HEK293 (cell line): ENCODE results near the gene SERPINH1.

Experiments
- CTCF ChIA-PET: fragments of 350-600 bp; formaldehyde crosslinking; extraction: SDS; loops from one replicate; lab custom pipeline; 2021; ENCODE audit warnings: antibody characterized with exemption; lab: Yijun Ruan, JAX
- POLR2A ChIA-PET: fragments of 300-600 bp; formaldehyde crosslinking; extraction: SDS; loops from one replicate; lab custom pipeline; 2020; ENCODE audit warnings: antibody characterized with exemption, inconsistent platforms; lab: Yijun Ruan, JAX
- H3K27ac ChIP-seq: fragments of 200-500 bp; sonication (Bioruptor generic); 2 replicates; pipeline ENCODE4 v1.5.1; 2014; ENCODE audit warnings: low read depth, low read length, control low read depth, inconsistent platforms; ENCODE audit errors: extremely low read depth
- H3K36me3 ChIP-seq, 2 experiments: fragments of 200-500 bp in 1 of 2; sonication (Bioruptor generic) in 1 of 2; 1 replicate in 1 of 2; 2 replicates in 1 of 2; pipeline ENCODE4 v1.5.1; 2014 to 2017; ENCODE audit warnings: inconsistent platforms in 2 of 2, low read length in 2 of 2; ENCODE audit not compliant: control insufficient read depth in 2 of 2, insufficient read depth in 1 of 2
- H3K4me1 ChIP-seq: fragments of 200-500 bp; sonication (Bioruptor generic); 2 replicates; pipeline ENCODE4 v1.5.1; 2014; ENCODE audit warnings: mild to moderate bottlenecking, low read length, inconsistent platforms; ENCODE audit not compliant: control insufficient read depth, insufficient read depth
- H3K4me3 ChIP-seq: 2 replicates; pipeline ENCODE4 v1.5.1; 2011; ENCODE audit warnings: low read depth, mild to moderate bottlenecking, control low read depth, low read length, moderate library complexity
- H3K9me3 ChIP-seq: fragments of 200-500 bp; sonication (Bioruptor generic); 2 replicates; pipeline ENCODE4 v1.5.1; 2014; ENCODE audit warnings: low read depth, low read length, inconsistent platforms; ENCODE audit not compliant: control insufficient read depth, insufficient read depth
- BCL11B ChIP-seq: fragments of 450-650 bp; formaldehyde crosslinking; IDR thresholded peaks from 2 replicates; pipeline ENCODE4 v1.5.1; 2016; ENCODE audit warnings: low read depth, missing biosample characterization, missing genetic modification characterization
- EGR2 ChIP-seq: fragments of 450-650 bp; formaldehyde crosslinking; IDR thresholded peaks from 2 replicates; pipeline ENCODE4 v1.5.1; 2016; ENCODE audit warnings: low read depth, missing biosample characterization, missing genetic modification characterization
- GLIS1 ChIP-seq: fragments of 450-650 bp; formaldehyde crosslinking; IDR thresholded peaks from 2 replicates; pipeline ENCODE4 v1.5.1; 2016; ENCODE audit warnings: missing biosample characterization, missing genetic modification characterization
- KLF10 ChIP-seq: fragments of 450-650 bp; IDR thresholded peaks from 2 replicates; pipeline ENCODE4 v1.5.1; 2018; ENCODE audit warnings: missing biosample characterization, mild to moderate bottlenecking, missing genetic modification characterization
- KLF17 ChIP-seq: fragments of 450-650 bp; formaldehyde crosslinking; IDR thresholded peaks from 2 replicates; pipeline ENCODE4 v1.5.1; 2016; ENCODE audit warnings: missing biosample characterization, missing genetic modification characterization
- KLF8 ChIP-seq: fragments of 450-650 bp; formaldehyde crosslinking; IDR thresholded peaks from 2 replicates; pipeline ENCODE4 v1.5.1; 2016; ENCODE audit warnings: missing biosample characterization, missing genetic modification characterization
- OVOL3 ChIP-seq: fragments of 450-650 bp; formaldehyde crosslinking; IDR thresholded peaks from 2 replicates; pipeline ENCODE4 v1.5.1; 2016; ENCODE audit warnings: missing biosample characterization, missing genetic modification characterization
- PRDM10 ChIP-seq: fragments of 450-650 bp; formaldehyde crosslinking; IDR thresholded peaks from 2 replicates; pipeline ENCODE4 v1.5.1; 2016; ENCODE audit warnings: missing biosample characterization, missing genetic modification characterization
- SCRT2 ChIP-seq: fragments of 450-650 bp; formaldehyde crosslinking; IDR thresholded peaks from 2 replicates; pipeline ENCODE4 v1.5.1; 2016; ENCODE audit warnings: missing biosample characterization, missing genetic modification characterization
- SP7 ChIP-seq: fragments of 450-650 bp; formaldehyde crosslinking; IDR thresholded peaks from 2 replicates; pipeline ENCODE4 v1.5.1; 2016; ENCODE audit warnings: missing biosample characterization, missing genetic modification characterization
- TRIM28 ChIP-seq: IDR thresholded peaks from 2 replicates; pipeline ENCODE4 v1.6.1; 2011; ENCODE audit warnings: low read length, control low read depth, borderline replicate concordance
- ZBTB17 ChIP-seq: fragments of 450-650 bp; formaldehyde crosslinking; IDR thresholded peaks from 2 replicates; pipeline ENCODE4 v1.5.1; 2016; ENCODE audit warnings: missing biosample characterization, missing genetic modification characterization
- ZBTB8A ChIP-seq: fragments of 450-650 bp; formaldehyde crosslinking; IDR thresholded peaks from 2 replicates; pipeline ENCODE4 v1.5.1; 2016; ENCODE audit warnings: missing biosample characterization, missing genetic modification characterization
- ZIC2 ChIP-seq: fragments of 450-650 bp; formaldehyde crosslinking; IDR thresholded peaks from 2 replicates; pipeline ENCODE4 v1.5.1; 2016; ENCODE audit warnings: missing biosample characterization, missing genetic modification characterization
- ZNF133 ChIP-seq: fragments of 450-650 bp; formaldehyde crosslinking; IDR thresholded peaks from 2 replicates; pipeline ENCODE4 v1.5.1; 2016; ENCODE audit warnings: missing biosample characterization, missing genetic modification characterization
- ZNF146 ChIP-seq: fragments of 450-650 bp; formaldehyde crosslinking; IDR thresholded peaks from 2 replicates; pipeline ENCODE4 v1.5.1; 2016; ENCODE audit warnings: missing biosample characterization, missing genetic modification characterization
- ZNF239 ChIP-seq: fragments of 450-650 bp; formaldehyde crosslinking; IDR thresholded peaks from 2 replicates; pipeline ENCODE4 v1.5.1; 2016; ENCODE audit warnings: missing biosample characterization, missing genetic modification characterization
- ZNF24 ChIP-seq: fragments of 450-650 bp; formaldehyde crosslinking; IDR thresholded peaks from 2 replicates; pipeline ENCODE4 v1.5.1; 2016; ENCODE audit warnings: missing biosample characterization, missing genetic modification characterization
- ZNF398 ChIP-seq: fragments of 450-650 bp; formaldehyde crosslinking; IDR thresholded peaks from 2 replicates; pipeline ENCODE4 v1.5.1; 2017; ENCODE audit warnings: missing biosample characterization, missing genetic modification characterization
- ZNF501 ChIP-seq: fragments of 450-650 bp; formaldehyde crosslinking; IDR thresholded peaks from 2 replicates; pipeline ENCODE4 v1.5.1; 2016; ENCODE audit warnings: missing biosample characterization, missing genetic modification characterization
- ZNF514 ChIP-seq: fragments of 450-650 bp; formaldehyde crosslinking; IDR thresholded peaks from 2 replicates; pipeline ENCODE4 v1.5.1; 2016; ENCODE audit warnings: missing biosample characterization, missing genetic modification characterization
- ZNF544 ChIP-seq: fragments of 450-650 bp; formaldehyde crosslinking; IDR thresholded peaks from 2 replicates; pipeline ENCODE4 v1.5.0; 2017; ENCODE audit warnings: missing biosample characterization, missing genetic modification characterization
- ZNF561 ChIP-seq: fragments of 450-650 bp; IDR thresholded peaks from 2 replicates; pipeline ENCODE4 v1.5.1; 2018; ENCODE audit warnings: missing biosample characterization, missing genetic modification characterization, borderline replicate concordance
- ZNF600 ChIP-seq: fragments of 450-650 bp; formaldehyde crosslinking; IDR thresholded peaks from 2 replicates; pipeline ENCODE4 v1.5.1; 2016; ENCODE audit warnings: missing biosample characterization, missing genetic modification characterization
- ZNF692 ChIP-seq: fragments of 450-650 bp; formaldehyde crosslinking; IDR thresholded peaks from 2 replicates; pipeline ENCODE4 v1.5.1; 2016; ENCODE audit warnings: missing biosample characterization, missing genetic modification characterization
- ZNF704 ChIP-seq: fragments of 450-650 bp; formaldehyde crosslinking; IDR thresholded peaks from 2 replicates; pipeline ENCODE4 v1.5.1; 2016; ENCODE audit warnings: missing biosample characterization, missing genetic modification characterization
- ZSCAN5A ChIP-seq: fragments of 450-650 bp; formaldehyde crosslinking; IDR thresholded peaks from 2 replicates; pipeline ENCODE4 v1.5.1; 2016; ENCODE audit warnings: missing biosample characterization, missing genetic modification characterization

Gene SERPINH1

GRCh38 chr11:75562048-75562835, at the start of gene SERPINH1:
Gene SERPINH1 (plus strand): TSS chr11:75562253. CDS start chr11:75566350, 4,097 bp downstream.
- POLR2A ChIA-PET = interaction anchor here (0.7 to 2.5 kb wide), 5 partner anchors 9 to 138 kb away, joined by 4 to 23 read pairs (median 12); no protein-coding TSS in a partner anchor
- H3K9me3 ChIP-seq = no peaks in the 10 kb centered on the region
- H3K4me3 ChIP-seq = peak within 1 kb of the TSS; percentile 82
- peak within 1 kb of the TSS; percentile 83 for H3K27ac ChIP-seq
- CTCF ChIA-PET = interaction anchor here (0.6 to 3.6 kb wide), 7 partner anchors 12 to 245 kb away, joined by 3 to 16 read pairs (median 3); no protein-coding TSS in a partner anchor
- H3K36me3 ChIP-seq = peaks cover 0 to 31% of the 10 kb centered on the region in 2 experiments; a peak in 1 of 3 replicates
- H3K4me1 ChIP-seq = no peaks in the 10 kb centered on the region
- TF ChIP-seq SCRT2 (tag by site-specific recombination) (no peak), ZNF704 (tag by site-specific recombination) (no peak), ZNF561 (tag by site-specific recombination) (0 out of 2 replicates have a peak, but pooled peaks have one; percentile 0), ZNF501 (peak; percentile 45; the same call in 1 of the 2 replicates), KLF8 (tag by site-specific recombination) (peak; percentile 68; the same call in 1 of the 2 replicates), TRIM28 (no peak), ZBTB17 (tag by site-specific recombination) (peak; percentile 83), ZBTB8A (tag by site-specific recombination) (no peak), SP7 (tag by site-specific recombination) (0 out of 2 replicates have a peak, but pooled peaks have one; percentile 36), ZNF398 (peak; percentile 18; the same call in 1 of the 2 replicates), ZNF600 (tag by site-specific recombination) (peak; percentile 81), ZSCAN5A (tag by site-specific recombination) (0 out of 2 replicates have a peak, but pooled peaks have one; percentile 59), KLF10 (tag by site-specific recombination) (no peak), ZNF692 (tag by site-specific recombination) (0 out of 2 replicates have a peak, but pooled peaks have one; percentile 12), PRDM10 (tag by site-specific recombination) (0 out of 2 replicates have a peak, but pooled peaks have one; percentile 2), ZNF133 (tag by site-specific recombination) (no peak), ZNF239 (tag by site-specific recombination) (no peak), ZNF24 (tag by site-specific recombination) (0 out of 2 replicates have a peak, but pooled peaks have one; percentile 16), ZNF514 (tag by site-specific recombination) (no peak), GLIS1 (tag by site-specific recombination) (peak; percentile 47), EGR2 (tag by site-specific recombination) (no peak), OVOL3 (no peak), ZIC2 (tag by site-specific recombination) (0 out of 2 replicates have a peak, but pooled peaks have one; percentile 3), KLF17 (tag by site-specific recombination) (0 out of 2 replicates have a peak, but pooled peaks have one; percentile 11), ZNF544 (no peak), BCL11B (no peak), ZNF146 (tag by site-specific recombination) (no peak)
